Mesenchymal stem cell (in vitro differentiated cells and primary cell): ENCODE results near the gene DCST2.

Source experiments
- DNase-seq: peaks from one replicate; pipeline ENCODE4 v3.0.0-alpha.2; 2013
- H2AFZ ChIP-seq: one replicate; pipeline ENCODE4 v1.6.1; 2013; ENCODE audit warnings: low read depth, mild to moderate bottlenecking, control low read depth, inconsistent platforms, low read length, moderate library complexity
- H2AK5ac ChIP-seq: 2 replicates; pipeline ENCODE4 v1.6.1; 2013; ENCODE audit warnings: low read length, moderate library complexity, mild to moderate bottlenecking, inconsistent platforms; ENCODE audit not compliant: severe bottlenecking
- H2BK120ac ChIP-seq: one replicate; pipeline ENCODE4 v1.6.1; 2013; ENCODE audit warnings: low read depth, mild to moderate bottlenecking, inconsistent platforms, low read length, moderate library complexity
- H2BK12ac ChIP-seq, 2 experiments: one replicate each; pipeline ENCODE4 v1.6.1; 2013; ENCODE audit warnings: inconsistent platforms in 2 of 2, low read length in 2 of 2, mild to moderate bottlenecking in 2 of 2, moderate library complexity in 2 of 2, control low read depth in 1 of 2
- H2BK15ac ChIP-seq: one replicate; pipeline ENCODE4 v1.6.1; 2013; ENCODE audit warnings: mild to moderate bottlenecking, low read depth, inconsistent platforms; ENCODE audit not compliant: poor library complexity, severe bottlenecking
- H2BK5ac ChIP-seq: 2 replicates; pipeline ENCODE4 v1.6.1; 2013; ENCODE audit warnings: low read depth, mild to moderate bottlenecking, low read length, control low read depth, inconsistent platforms; ENCODE audit not compliant: poor library complexity, severe bottlenecking
- H3K14ac ChIP-seq, 2 experiments: one replicate each; pipeline ENCODE4 v1.6.1; 2013; ENCODE audit warnings: inconsistent platforms in 2 of 2, low read length in 2 of 2, control low read depth in 1 of 2, mild to moderate bottlenecking in 1 of 2, moderate library complexity in 1 of 2
- H3K18ac ChIP-seq, 2 experiments: one replicate each; pipeline ENCODE4 v1.6.1; 2013; ENCODE audit warnings: inconsistent platforms in 2 of 2, low read length in 2 of 2, control low read depth in 1 of 2, low read depth in 1 of 2, mild to moderate bottlenecking in 1 of 2
- H3K23ac ChIP-seq, 2 experiments: one replicate each; pipeline ENCODE4 v1.6.1; 2013; ENCODE audit warnings: inconsistent platforms in 2 of 2, low read length in 2 of 2, mild to moderate bottlenecking in 2 of 2, moderate library complexity in 2 of 2, control low read depth in 1 of 2
- H3K27ac ChIP-seq: 2 replicates; pipeline ENCODE4 v1.5.1; 2013; ENCODE audit warnings: mild to moderate bottlenecking, moderate library complexity, low read length, control low read depth, inconsistent platforms; ENCODE audit not compliant: poor library complexity, severe bottlenecking
- H3K27me3 ChIP-seq, 2 experiments: 2 replicates each; pipeline versions ENCODE4 v1.6.1 to v1.7.0; 2013; ENCODE audit warnings: low read length in 2 of 2, mild to moderate bottlenecking in 2 of 2, moderate library complexity in 2 of 2, control low read depth in 1 of 2, inconsistent platforms in 1 of 2; ENCODE audit not compliant: control insufficient read depth in 1 of 2, insufficient read depth in 1 of 2
- H3K36me3 ChIP-seq, 2 experiments: 2 replicates each; pipeline versions ENCODE4 v1.6.1 to v1.7.0; 2013; ENCODE audit warnings: low read length in 2 of 2, control low read depth in 1 of 2, inconsistent platforms in 1 of 2, low read depth in 1 of 2, mild to moderate bottlenecking in 1 of 2; ENCODE audit not compliant: insufficient read depth in 2 of 2, control insufficient read depth in 1 of 2
- H3K4ac ChIP-seq, 2 experiments: one replicate each; pipeline ENCODE4 v1.6.1; 2013; ENCODE audit warnings: inconsistent platforms in 2 of 2, low read length in 2 of 2, mild to moderate bottlenecking in 2 of 2, moderate library complexity in 2 of 2, control low read depth in 1 of 2, low read depth in 1 of 2
- H3K4me1 ChIP-seq: 2 replicates; pipeline ENCODE4 v1.6.1; 2013; ENCODE audit warnings: low read depth, low read length, control low read depth; ENCODE audit not compliant: control insufficient read depth, insufficient read depth
- H3K4me2 ChIP-seq: 2 replicates; pipeline ENCODE4 v1.6.1; 2013; ENCODE audit warnings: low read length, mild to moderate bottlenecking, inconsistent platforms; ENCODE audit not compliant: poor library complexity, severe bottlenecking
- H3K4me3 ChIP-seq, 2 experiments: 2 replicates each; pipeline versions ENCODE4 v1.5.1 to v1.7.0; 2013; ENCODE audit warnings: low read length in 2 of 2, mild to moderate bottlenecking in 2 of 2, control low read depth in 1 of 2, low read depth in 1 of 2; ENCODE audit not compliant: insufficient read depth in 1 of 2
- H3K79me1 ChIP-seq: replicated peaks from 2 replicates; pipeline ENCODE4 v1.6.1; 2013; ENCODE audit warnings: mild to moderate bottlenecking, control low read depth, low read length, inconsistent platforms; ENCODE audit not compliant: poor library complexity, severe bottlenecking
- H3K9ac ChIP-seq: 2 replicates; pipeline ENCODE4 v1.7.0; 2013; ENCODE audit warnings: mild to moderate bottlenecking, low read length, moderate library complexity
- H3K9me3 ChIP-seq: 2 replicates; pipeline ENCODE4 v1.7.0; 2013; ENCODE audit warnings: mild to moderate bottlenecking, low read length; ENCODE audit not compliant: control insufficient read depth
- H4K8ac ChIP-seq: one replicate; pipeline ENCODE4 v1.6.1; 2013; ENCODE audit warnings: inconsistent platforms, mild to moderate bottlenecking, low read length, moderate library complexity
- H4K91ac ChIP-seq: one replicate; pipeline ENCODE4 v1.6.1; 2013; ENCODE audit warnings: mild to moderate bottlenecking, low read length, inconsistent platforms
- WGBS: methylation state at CpG from one replicate; pipeline ENCODE4 v1.1.7; 2013; ENCODE audit warnings: mixed read lengths; 5-methylcytosine and 5-hydroxymethylcytosine counted together

DCST2 gene

DNA sequence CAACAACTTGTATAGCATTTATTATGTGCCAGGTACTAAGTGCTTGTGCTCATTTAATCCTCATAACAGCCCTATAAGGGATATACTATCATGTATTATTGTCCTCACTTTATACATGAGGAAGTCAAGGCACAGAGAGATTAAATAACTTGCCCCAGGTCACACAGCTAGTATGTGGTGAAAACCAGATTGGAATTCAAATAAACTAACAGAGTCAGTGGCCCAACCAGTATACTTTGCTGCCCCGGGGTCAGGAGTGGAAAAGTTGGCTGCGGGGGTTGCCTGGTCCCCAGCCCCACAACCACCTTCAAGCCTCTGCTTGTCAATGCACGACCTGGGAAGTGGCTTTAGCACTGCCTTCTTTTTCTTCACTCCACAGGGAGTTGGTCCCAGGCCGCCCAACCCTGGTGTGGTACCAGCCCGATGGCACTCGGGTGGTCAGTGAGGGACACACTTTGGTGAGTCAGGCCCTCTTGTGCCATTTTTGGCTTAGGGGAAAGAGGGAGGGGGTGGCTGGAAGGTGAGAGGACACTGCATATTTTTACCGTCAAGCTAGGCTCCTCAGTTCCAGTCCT lies 20.0 kb upstream of the DCST2 start:
- H3K9ac ChIP-seq, result no peak overlapping the region
- H3K4me2 ChIP-seq, result no peak overlapping the region
- no peak overlapping the region for H4K8ac ChIP-seq
- H2BK12ac ChIP-seq, result no peak overlapping the region
- WGBS, result 94% methylated on average over 6 of the region's 7 CpGs
- no peak overlapping the region for H4K91ac ChIP-seq
- no peak overlapping the region for H3K23ac ChIP-seq
- H2BK5ac ChIP-seq, result no peak overlapping the region
- H3K9me3 ChIP-seq, result no peaks in the 10 kb centered on the region
- no peak overlapping the region for H3K4me3 ChIP-seq
- peaks cover 43 to 46% of the 10 kb centered on the region in 2 experiments for H3K36me3 ChIP-seq
- peaks cover 17% of the 10 kb centered on the region for H3K4me1 ChIP-seq
- no peaks in the 10 kb centered on the region for H3K27me3 ChIP-seq
- H2BK15ac ChIP-seq, result no peak overlapping the region
- H2BK120ac ChIP-seq, result no peak overlapping the region
- no peak overlapping the region for H2AFZ ChIP-seq
- H3K4ac ChIP-seq, result no peak overlapping the region
- peaks cover 13% of the 10 kb centered on the region for H3K79me1 ChIP-seq
- H3K27ac ChIP-seq, result no peak overlapping the region
- no peak overlapping the region for H3K18ac ChIP-seq
- H3K14ac ChIP-seq, result peak overlapping the region in 1 of 2 experiments; percentile 47
- DNase-seq, result no peak
- H2AK5ac ChIP-seq, result no peak overlapping the region

DNA sequence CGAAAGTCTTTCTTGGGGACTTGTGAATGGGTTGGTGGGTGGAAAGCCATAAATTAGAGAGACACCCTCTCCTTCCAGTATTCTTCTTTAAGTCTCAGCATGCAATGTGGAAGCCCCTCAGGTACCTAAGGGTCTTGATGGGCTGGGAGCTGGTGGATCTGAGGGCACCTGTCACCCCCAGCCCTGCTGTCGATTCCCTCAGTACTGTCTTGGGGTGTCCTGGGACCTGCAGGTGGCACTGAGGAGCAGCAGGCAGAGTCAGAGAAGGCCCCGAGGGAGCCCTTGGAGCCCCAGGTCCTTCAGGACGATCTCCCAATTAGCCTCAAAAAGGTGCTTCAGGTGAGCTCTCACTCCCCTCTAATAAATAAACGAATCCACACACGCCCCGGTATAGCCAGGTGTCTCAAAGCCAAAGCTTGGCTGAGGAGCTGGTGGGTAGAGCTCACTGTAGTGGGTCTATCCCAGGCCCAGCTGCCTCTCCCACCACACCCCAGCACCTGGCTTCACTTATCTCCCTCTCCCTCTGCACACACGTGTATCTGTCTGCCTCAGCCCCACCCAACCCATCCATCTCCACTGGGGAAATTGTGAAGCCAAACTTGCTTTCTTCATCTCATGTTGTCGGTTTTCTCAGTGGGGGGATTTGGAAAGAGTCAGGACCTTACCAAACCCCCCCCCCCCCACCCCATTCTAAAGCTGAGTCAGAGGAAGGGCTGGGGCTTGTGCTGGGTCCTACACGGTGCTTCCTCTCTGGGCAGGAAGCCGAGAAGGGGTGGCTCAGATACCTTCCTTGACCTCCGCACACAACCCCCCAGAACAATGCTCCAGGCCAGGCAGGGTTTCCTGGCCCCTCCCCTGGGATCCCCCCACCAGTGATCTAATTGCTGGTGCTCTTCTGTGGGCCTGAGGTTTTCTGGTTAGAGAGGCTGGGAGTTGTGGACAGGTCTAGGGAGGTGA lies 19.1 kb upstream of the DCST2 start:
- Histone ChIP-seq H3K14ac (no peak overlapping the region), H3K18ac (no peak overlapping the region), H2AK5ac (no peak overlapping the region), H3K4me1 (peaks cover 17% of the 10 kb centered on the region), H3K9ac (peak overlapping the region; percentile 87), H3K9me3 (no peaks in the 10 kb centered on the region), H3K4me2 (peak overlapping the region; percentile 78), H4K91ac (no peak overlapping the region), H2BK120ac (no peak overlapping the region), H2BK5ac (no peak overlapping the region), H3K27ac (no peak overlapping the region), H3K27me3 (no peaks in the 10 kb centered on the region), H3K36me3 (peaks cover 34 to 37% of the 10 kb centered on the region in 2 experiments), H3K79me1 (peaks cover 13% of the 10 kb centered on the region), H3K4ac (no peak overlapping the region), H2BK12ac (no peak overlapping the region), H3K23ac (no peak overlapping the region), H2BK15ac (no peak overlapping the region), H4K8ac (no peak overlapping the region), H3K4me3 (peak overlapping the region in 1 of 2 experiments; percentile 95), H2AFZ (peak overlapping the region; percentile 46)
- WGBS, result 61% methylated on average over 6 of the region's 12 CpGs
- DNase-seq, result no peak

- Histone ChIP-seq H3K36me3 (peaks cover 26 to 29% of the 10 kb centered on the region in 2 experiments), H3K18ac (peak overlapping the region in 1 of 2 experiments; percentile 75), H3K4me2 (peak overlapping the region; percentile 78), H2BK15ac (no peak overlapping the region), H3K4ac (peak overlapping the region in 1 of 2 experiments; percentile 3), H2BK12ac (peak overlapping the region in 1 of 2 experiments; percentile 7), H2AFZ (peak overlapping the region; percentile 46), H4K8ac (peak overlapping the region; percentile 27), H4K91ac (no peak overlapping the region), H3K27ac (no peak overlapping the region), H3K27me3 (no peaks in the 10 kb centered on the region), H3K4me1 (peaks cover 17% of the 10 kb centered on the region), H3K23ac (no peak overlapping the region), H2BK120ac (no peak overlapping the region), H3K4me3 (peak overlapping the region; percentile 71 to 95), H3K9me3 (no peaks in the 10 kb centered on the region), H2BK5ac (no peak overlapping the region), H3K9ac (peak overlapping the region; percentile 87), H3K14ac (peak overlapping the region in 1 of 2 experiments; percentile 69), H2AK5ac (no peak overlapping the region), H3K79me1 (peaks cover 13% of the 10 kb centered on the region)
- 2% methylated on average over 27 of the region's 27 CpGs for WGBS
- peak; percentile 45 for DNase-seq
These were observed 18.3 kb upstream of the DCST2 start for GRCh38 chr1:155051777-155052398.
